OCI-LY7 (cell line): Measurements from ENCODE around the gene APBA1. TPM values are rescaled to one million over a fixed set of nuclear protein-coding genes. Genes with fewer than 3 reads are reported as not detected.

Source experiments
- BruUV-seq: library from RNA; stranded (reverse); fragments of 400-500 nt; replicated peaks from 2 replicates; lab custom pipeline; 2021; lab: Mats Ljungman, UMichigan
- CTCF ChIA-PET: fragments of 300-600 bp; sonication (Branson Sonifier 250); formaldehyde crosslinking; loops from one replicate; lab custom pipeline; 2022; ENCODE audit warnings: antibody characterized with exemption; ENCODE audit not compliant: unreplicated experiment; lab: Charles Lee
- POLR2A ChIA-PET: fragments of 300-600 bp; sonication (Branson Sonifier 250); formaldehyde crosslinking; loops from one replicate; lab custom pipeline; 2022; ENCODE audit warnings: antibody characterized with exemption; lab: Charles Lee
- DNase-seq: peaks from one replicate; pipeline ENCODE4 v3.0.0-alpha.2; 2015; ENCODE audit warnings: low spot score
- H2AFZ ChIP-seq: fragments of 200-600 bp; sonication (generic), shearing (Covaris generic); 2 replicates; pipeline ENCODE4 v1.6.1; 2014; ENCODE audit warnings: mild to moderate bottlenecking, antibody characterized with exemption, low read length, moderate library complexity
- H3K27ac ChIP-seq: fragments of 200-600 bp; sonication (generic); 2 replicates; pipeline ENCODE4 v1.5.1; 2014; ENCODE audit warnings: mixed run types, low read depth, mild to moderate bottlenecking, moderate library complexity, low read length, inconsistent platforms; ENCODE audit not compliant: poor library complexity, severe bottlenecking
- H3K36me3 ChIP-seq: fragments of 200-600 bp; sonication (generic); 2 replicates; pipeline ENCODE4 v1.6.1; 2014; ENCODE audit warnings: mild to moderate bottlenecking, antibody characterized with exemption, low read length, moderate library complexity, mixed read lengths; ENCODE audit not compliant: insufficient read depth
- H3K4me1 ChIP-seq: fragments of 200-600 bp; sonication (generic); 2 replicates; pipeline ENCODE4 v1.5.1; 2014; ENCODE audit warnings: mild to moderate bottlenecking, low read length; ENCODE audit not compliant: insufficient read depth, poor library complexity, severe bottlenecking
- H3K4me2 ChIP-seq: fragments of 200-600 bp; sonication (generic); 2 replicates; pipeline ENCODE4 v1.6.1; 2014; ENCODE audit warnings: mild to moderate bottlenecking, low read length
- H3K4me3 ChIP-seq: fragments of 200-600 bp; sonication (generic); 2 replicates; pipeline ENCODE4 v1.5.1; 2014; ENCODE audit warnings: mild to moderate bottlenecking, low read depth, low read length; ENCODE audit not compliant: poor library complexity, severe bottlenecking
- H3K79me2 ChIP-seq: fragments of 200-600 bp; sonication (generic); 2 replicates; pipeline ENCODE4 v1.6.1; 2016; ENCODE audit warnings: low read depth, mild to moderate bottlenecking, low read length, moderate library complexity, mixed read lengths; ENCODE audit not compliant: insufficient read depth
- H3K9me2 ChIP-seq: fragments of 200-600 bp; sonication (generic); 2 replicates; pipeline ENCODE4 v1.6.1; 2016; ENCODE audit warnings: mild to moderate bottlenecking, low read length, mixed read lengths; ENCODE audit not compliant: insufficient read depth
- H3K9me3 ChIP-seq: fragments of 200-600 bp; sonication (generic); 2 replicates; pipeline ENCODE4 v1.6.1; 2014; ENCODE audit warnings: mild to moderate bottlenecking, mixed run types, low read length, mixed read lengths
- H4K20me1 ChIP-seq: fragments of 200-600 bp; sonication (generic); 2 replicates; pipeline ENCODE4 v1.6.1; 2014; ENCODE audit warnings: mild to moderate bottlenecking, antibody characterized with exemption, low read length, moderate library complexity, mixed read lengths; ENCODE audit not compliant: insufficient read depth
- EZH2phosphoT487 ChIP-seq: fragments of 200-600 bp; sonication (generic); IDR thresholded peaks from 2 replicates; pipeline ENCODE4 v1.6.1; 2018; ENCODE audit warnings: low read depth, borderline replicate concordance, mild to moderate bottlenecking, mixed run types, antibody characterized with exemption, low read length, moderate library complexity, mixed read lengths
- intact Hi-C: fragments of 100-400 bp; cut with micrococcal nuclease; formaldehyde crosslinking; loops from one replicate; pipeline ENCODE4 v1.10.0; 2022; ENCODE audit not compliant: unreplicated experiment
- total RNA-seq, 2 experiments: library from RNA; depleted of rRNA in 1 of 2; stranded (reverse); fragments of >200 nt in 1 of 2; shearing (Covaris generic) in 1 of 2; gene quantifications; 2 replicates each; pipeline ENCODE4 v1.2.3, GENCODE V29; 2014 to 2022
- TF ChIP-seq, protein P1 (sequence below): fragments of 200-600 bp; sonication (generic); conservative IDR thresholded peaks from 2 replicates; pipeline ENCODE4 v1.5.1; 2014; ENCODE audit warnings: mild to moderate bottlenecking, antibody characterized with exemption, low read length, moderate library complexity, mixed read lengths

APBA1 gene
- total RNA-seq, 2 experiments from 2014 or later, result not detected

DNA sequence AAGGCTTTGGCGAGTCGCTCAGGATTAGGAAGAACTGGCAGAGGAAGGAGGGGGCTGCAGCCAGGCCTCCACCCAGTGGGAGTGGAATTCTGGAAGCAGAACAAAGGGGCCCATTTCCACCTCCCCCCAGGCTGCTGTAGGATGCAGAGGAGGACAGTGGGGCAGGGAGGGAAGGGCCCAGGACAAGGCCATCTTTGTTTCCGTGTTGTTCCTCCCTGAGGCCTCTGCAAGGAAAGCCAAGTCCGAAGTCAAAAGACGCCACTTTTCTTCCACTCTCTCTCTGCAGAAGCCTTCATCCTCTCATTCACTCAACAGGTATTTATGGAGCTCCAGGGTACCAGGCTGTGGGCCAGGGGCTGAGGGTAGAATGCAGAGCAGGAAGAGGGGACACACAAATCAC, 276.5 kb downstream of the APBA1 start:
- ChIA-PET POLR2A (no interaction called here), CTCF (no interaction called here)
- no peak overlapping the region for H2AFZ ChIP-seq
- H3K9me2 ChIP-seq, result no peaks in the 10 kb centered on the region
- DNase-seq, result no peak
- intact Hi-C loops, result no loop called here
- no peaks in the 10 kb centered on the region for H3K9me3 ChIP-seq
- no peaks in the 10 kb centered on the region for H4K20me1 ChIP-seq
- H3K4me1 ChIP-seq, result no peaks in the 10 kb centered on the region
- H3K4me2 ChIP-seq, result no peak overlapping the region
- no peaks in the 10 kb centered on the region for H3K36me3 ChIP-seq
- no peak for TF ChIP-seq EZH2phosphoT487
- TF ChIP-seq, protein P1, sequence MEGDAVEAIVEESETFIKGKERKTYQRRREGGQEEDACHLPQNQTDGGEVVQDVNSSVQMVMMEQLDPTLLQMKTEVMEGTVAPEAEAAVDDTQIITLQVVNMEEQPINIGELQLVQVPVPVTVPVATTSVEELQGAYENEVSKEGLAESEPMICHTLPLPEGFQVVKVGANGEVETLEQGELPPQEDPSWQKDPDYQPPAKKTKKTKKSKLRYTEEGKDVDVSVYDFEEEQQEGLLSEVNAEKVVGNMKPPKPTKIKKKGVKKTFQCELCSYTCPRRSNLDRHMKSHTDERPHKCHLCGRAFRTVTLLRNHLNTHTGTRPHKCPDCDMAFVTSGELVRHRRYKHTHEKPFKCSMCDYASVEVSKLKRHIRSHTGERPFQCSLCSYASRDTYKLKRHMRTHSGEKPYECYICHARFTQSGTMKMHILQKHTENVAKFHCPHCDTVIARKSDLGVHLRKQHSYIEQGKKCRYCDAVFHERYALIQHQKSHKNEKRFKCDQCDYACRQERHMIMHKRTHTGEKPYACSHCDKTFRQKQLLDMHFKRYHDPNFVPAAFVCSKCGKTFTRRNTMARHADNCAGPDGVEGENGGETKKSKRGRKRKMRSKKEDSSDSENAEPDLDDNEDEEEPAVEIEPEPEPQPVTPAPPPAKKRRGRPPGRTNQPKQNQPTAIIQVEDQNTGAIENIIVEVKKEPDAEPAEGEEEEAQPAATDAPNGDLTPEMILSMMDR, result no peak
- H3K79me2 ChIP-seq, result no peaks in the 10 kb centered on the region
- H3K27ac ChIP-seq, result no peak overlapping the region
- BruUV-seq, result no TSS peak
- H3K4me3 ChIP-seq, result no peak overlapping the region

DNA sequence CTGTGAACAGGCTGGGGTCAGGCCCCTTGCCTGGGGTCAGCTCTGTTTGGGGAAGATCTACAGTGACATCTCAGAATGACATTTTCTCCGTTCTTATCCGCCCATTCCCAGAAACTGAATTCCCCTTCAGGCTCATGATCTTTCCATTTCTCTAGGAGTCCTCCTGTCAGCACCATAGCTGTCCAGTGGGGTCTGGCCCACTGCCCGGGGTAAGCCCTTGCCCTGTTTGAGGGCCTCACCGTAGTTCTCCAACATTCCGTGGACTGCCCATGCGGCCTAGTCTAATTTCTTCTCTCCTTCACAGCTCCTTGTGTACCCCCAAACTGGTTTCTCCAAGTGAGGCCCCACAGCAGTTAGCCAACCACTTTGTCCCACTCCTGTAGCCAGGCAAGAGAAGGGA, 278.7 kb downstream of the APBA1 start:
- Histone ChIP-seq H3K27ac (no peak overlapping the region), H2AFZ (no peak overlapping the region), H3K4me3 (no peak overlapping the region), H3K79me2 (no peaks in the 10 kb centered on the region), H3K4me1 (no peaks in the 10 kb centered on the region), H3K9me2 (no peaks in the 10 kb centered on the region), H3K4me2 (no peak overlapping the region), H3K36me3 (no peaks in the 10 kb centered on the region), H4K20me1 (no peaks in the 10 kb centered on the region), H3K9me3 (no peaks in the 10 kb centered on the region)
- intact Hi-C loops, result no loop called here
- DNase-seq, result no peak
- no TSS peak for BruUV-seq
- TF ChIP-seq, protein P1, result no peak
- TF ChIP-seq EZH2phosphoT487, result no peak
- CTCF ChIA-PET, result no interaction called here
- POLR2A ChIA-PET, result no interaction called here

DNA sequence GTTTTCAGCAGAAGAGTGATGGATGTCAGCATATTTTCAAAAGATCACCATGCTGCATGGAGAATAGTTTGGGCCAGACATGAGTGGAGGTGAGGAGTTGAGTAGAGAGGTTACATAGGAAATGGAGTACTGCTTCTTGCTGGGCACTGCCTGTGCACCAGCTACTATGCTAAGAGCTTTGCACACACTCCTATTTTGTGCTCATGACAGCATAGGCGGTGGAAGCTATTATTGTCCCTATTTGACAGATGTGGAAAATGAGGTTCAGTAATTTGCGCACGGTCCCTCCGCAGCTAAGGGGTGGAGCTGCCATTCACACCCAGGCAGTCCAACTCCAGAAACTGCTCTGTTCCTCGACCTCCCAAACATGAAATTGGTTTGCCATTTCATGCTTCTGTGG, 279.3 kb downstream of the APBA1 start:
- Histone ChIP-seq H3K27ac (no peak overlapping the region), H3K79me2 (no peaks in the 10 kb centered on the region), H3K4me3 (no peak overlapping the region), H3K9me2 (no peaks in the 10 kb centered on the region), H3K9me3 (no peaks in the 10 kb centered on the region), H2AFZ (no peak overlapping the region), H3K36me3 (no peaks in the 10 kb centered on the region), H3K4me1 (no peaks in the 10 kb centered on the region), H3K4me2 (no peak overlapping the region), H4K20me1 (no peaks in the 10 kb centered on the region)
- intact Hi-C loops, result no loop called here
- DNase-seq, result no peak
- CTCF ChIA-PET, result no interaction called here
- BruUV-seq, result no TSS peak
- POLR2A ChIA-PET, result no interaction called here
- TF ChIP-seq, protein P1, result no peak
- TF ChIP-seq EZH2phosphoT487, result no peak
